GM12891 (cell line): ENCODE measurements around the gene SLCO2A1.
A peak's percentile ranks its signal among the peaks of the same experiment; 100 is the strongest.

ENCODE experiments used
- DNase-seq: peaks from one replicate; pipeline ENCODE4 v3.0.0; 2011; ENCODE audit warnings: low spot score; ENCODE audit not compliant: insufficient read length
- FAIRE-seq: peaks from 2 replicates; lab custom pipeline; 2011; peaks lifted over from hg19 to GRCh38; lab: Jason Lieb, UNC
- PAX5 ChIP-seq: IDR thresholded peaks from 2 replicates; pipeline ENCODE4 v1.6.1; 2011; ENCODE audit warnings: low read length, moderate library complexity, mild to moderate bottlenecking; ENCODE audit not compliant: insufficient read depth, severe bottlenecking
- POLR2A ChIP-seq: IDR thresholded peaks from 2 replicates; pipeline ENCODE4 v1.6.1; 2011; ENCODE audit warnings: low read depth, low read length, control low read depth
- POLR2AphosphoS5 ChIP-seq: IDR thresholded peaks from 2 replicates; pipeline ENCODE4 v1.6.1; 2011; ENCODE audit warnings: low read depth, low read length, control low read depth
- POU2F2 ChIP-seq: IDR thresholded peaks from 2 replicates; pipeline ENCODE4 v1.6.1; 2011; ENCODE audit warnings: low read depth, mild to moderate bottlenecking, control low read depth, low read length, moderate library complexity
- SPI1 ChIP-seq: IDR thresholded peaks from 2 replicates; pipeline ENCODE4 v1.6.1; 2011; ENCODE audit warnings: low read depth, low read length, control low read depth
- TAF1 ChIP-seq: IDR thresholded peaks from 2 replicates; pipeline ENCODE4 v1.6.1; 2011; ENCODE audit warnings: low read depth, low read length, control low read depth

SLCO2A1 gene

GRCh38 chr3:133930341-133930933 lies 99.3 kb downstream of the SLCO2A1 start:
- no peak for DNase-seq
- no peak for TF ChIP-seq POLR2A
- FAIRE-seq: peak; percentile 68

- FAIRE-seq: no peak
- TF ChIP-seq POLR2A: no peak
- TF ChIP-seq TAF1: no peak
- no peak for TF ChIP-seq POU2F2
- no peak for DNase-seq
Observed at GRCh38 chr3:133928903-133929607, 100.7 kb downstream of the SLCO2A1 start.

- FAIRE-seq: no peak
- no peak for DNase-seq
Observed at GRCh38 chr3:133928136-133928893, 101.4 kb downstream of the SLCO2A1 start.

GRCh38 chr3:133927540-133928066 lies 102.1 kb downstream of the SLCO2A1 start:
- FAIRE-seq (peak; percentile 87), DNase-seq (peak; percentile 91)
- TF ChIP-seq POU2F2: no peak
- no peak for TF ChIP-seq SPI1
- TF ChIP-seq POLR2A: no peak
- peak; percentile 10 for TF ChIP-seq PAX5
- TF ChIP-seq POLR2AphosphoS5: no peak

More at GRCh38 chr3:133928136-133928893, 101.4 kb downstream of the SLCO2A1 start:
- TF ChIP-seq POLR2A (no peak), POLR2AphosphoS5 (no peak), SPI1 (no peak), PAX5 (no peak), POU2F2 (no peak), TAF1 (no peak)

GRCh38 chr3:133926736-133927539 lies 102.8 kb downstream of the SLCO2A1 start:
- TF ChIP-seq POLR2AphosphoS5 (no peak), POLR2A (no peak), TAF1 (no peak), PAX5 (no peak), SPI1 (no peak), POU2F2 (no peak)
- DNase-seq: no peak
- peak; percentile 16 for FAIRE-seq

GRCh38 chr3:133925960-133926735 lies 103.6 kb downstream of the SLCO2A1 start:
- no peak for DNase-seq
- no peak for TF ChIP-seq SPI1
- peak; percentile 5 for FAIRE-seq

GRCh38 chr3:133924041-133924440 lies 105.7 kb downstream of the SLCO2A1 start:
- DNase-seq (no peak), FAIRE-seq (no peak)
- TF ChIP-seq PAX5: no peak
- no peak for TF ChIP-seq POLR2A
- TF ChIP-seq POU2F2: no peak
- no peak for TF ChIP-seq SPI1
- no peak for TF ChIP-seq TAF1
- no peak for TF ChIP-seq POLR2AphosphoS5

GRCh38 chr3:133921592-133921991 lies 108.1 kb downstream of the SLCO2A1 start:
- TF ChIP-seq POLR2A (no peak), PAX5 (no peak), SPI1 (no peak), TAF1 (no peak), POU2F2 (no peak), POLR2AphosphoS5 (no peak)
- FAIRE-seq: no peak
- no peak for DNase-seq

GRCh38 chr3:133917144-133917543 lies 112.6 kb downstream of the SLCO2A1 start:
- DNase-seq (no peak), FAIRE-seq (no peak)
- TF ChIP-seq POU2F2 (no peak), TAF1 (no peak), SPI1 (no peak), PAX5 (no peak), POLR2A (no peak), POLR2AphosphoS5 (no peak)
